GM18526 (cell line): ENCODE measurements around the gene SULT1A1.

Experiments
- POLR2A ChIP-seq: IDR thresholded peaks from 3 replicates; pipeline ENCODE4 v1.6.1; 2011; ENCODE audit not compliant: insufficient read length; ENCODE audit errors: extremely low read depth

The SULT1A1 gene

GRCh38 chr16:28596840-28597691 is 12.8 kb downstream of the SULT1A1 start, which contains the start of gene SULT1A2:
SULT1A2 (minus strand) TSS chr16:28597050; CDS start chr16:28595930, 1,120 bp downstream.
- TF ChIP-seq POLR2A, result no peak

- no peak for TF ChIP-seq POLR2A
These were observed 13.7 kb downstream of the SULT1A1 start for GRCh38 chr16:28596115-28596630.

GRCh38 chr16:28592979-28593553 is 16.8 kb downstream of the SULT1A1 start:
- TF ChIP-seq POLR2A, result no peak

- TF ChIP-seq POLR2A, result no peak
These were observed 17.3 kb downstream of the SULT1A1 start for GRCh38 chr16:28592511-28592910.

GRCh38 chr16:28591355-28591754 is 18.5 kb downstream of the SULT1A1 start:
- TF ChIP-seq POLR2A, result no peak

GRCh38 chr16:28590384-28591340 is 19.2 kb downstream of the SULT1A1 start:
- no peak for TF ChIP-seq POLR2A

GRCh38 chr16:28589930-28590329 is 19.9 kb downstream of the SULT1A1 start:
- TF ChIP-seq POLR2A, result no peak

GRCh38 chr16:28589069-28589468 is 20.8 kb downstream of the SULT1A1 start:
- no peak for TF ChIP-seq POLR2A

GRCh38 chr16:28587386-28587785 is 22.5 kb downstream of the SULT1A1 start:
- no peak for TF ChIP-seq POLR2A

- no peak for TF ChIP-seq POLR2A
These were observed 23.4 kb downstream of the SULT1A1 start for GRCh38 chr16:28586466-28586865.

GRCh38 chr16:28585674-28586073 is 24.2 kb downstream of the SULT1A1 start:
- TF ChIP-seq POLR2A, result no peak

- no peak for TF ChIP-seq POLR2A
These were observed 29.0 kb downstream of the SULT1A1 start for GRCh38 chr16:28580726-28581315.

- no peak for TF ChIP-seq POLR2A
These were observed 34.3 kb downstream of the SULT1A1 start for GRCh38 chr16:28575446-28576109.

GRCh38 chr16:28574925-28575324 is 34.9 kb downstream of the SULT1A1 start:
- TF ChIP-seq POLR2A, result no peak
